ENCODE measurements around the gene ATP6V0A1.
"Not testable (repeated sequence)": the region's sequence is repeated elsewhere in the genome, so short reads cannot be mapped to it uniquely, and the experiment has no call there.

The ATP6V0A1 gene

DNA sequence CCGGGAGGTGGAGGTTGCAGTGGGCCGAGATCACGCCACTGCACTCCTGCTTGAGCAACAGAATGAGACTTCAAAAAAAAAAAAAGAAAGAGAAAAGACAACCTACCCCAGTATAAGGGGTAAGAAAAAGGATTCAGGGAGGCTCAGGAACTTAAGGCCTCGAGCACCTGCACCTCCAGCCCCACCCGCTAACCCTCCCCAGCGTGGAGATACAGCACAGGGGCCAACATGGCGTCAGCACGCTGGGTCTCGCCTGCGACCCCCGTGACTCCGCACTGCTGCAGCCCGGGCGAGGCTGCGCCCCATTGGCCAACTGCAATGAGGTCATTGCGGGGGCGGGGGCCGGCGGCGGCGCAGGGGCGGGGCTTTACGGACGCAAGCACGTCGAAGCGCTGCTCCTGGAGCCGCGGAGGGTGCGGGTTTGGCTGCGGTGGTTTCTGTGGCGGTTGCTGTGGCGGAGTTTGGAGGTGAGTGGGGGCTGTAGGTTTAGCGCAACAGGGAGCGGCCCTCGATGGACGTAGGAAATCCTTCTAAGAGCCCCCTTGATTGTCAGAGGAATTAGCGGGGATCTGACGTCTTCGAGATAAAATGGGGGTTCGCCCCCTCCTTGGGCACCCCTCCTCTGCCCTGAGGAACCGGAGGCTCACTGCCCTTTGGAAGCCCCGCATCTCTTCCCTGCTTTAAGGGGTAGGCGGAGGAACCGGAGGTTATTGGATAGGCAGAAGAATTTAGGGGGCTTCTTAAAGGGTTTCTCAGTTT, at the start of gene ATP6V0A1:
ATP6V0A1 (plus strand) TSS at position 382 of the 759 bp plus-strand sequence. CDS start 2,017 bp downstream, outside the sequence.
- peak; percentile 91 for DNase-seq

DNA sequence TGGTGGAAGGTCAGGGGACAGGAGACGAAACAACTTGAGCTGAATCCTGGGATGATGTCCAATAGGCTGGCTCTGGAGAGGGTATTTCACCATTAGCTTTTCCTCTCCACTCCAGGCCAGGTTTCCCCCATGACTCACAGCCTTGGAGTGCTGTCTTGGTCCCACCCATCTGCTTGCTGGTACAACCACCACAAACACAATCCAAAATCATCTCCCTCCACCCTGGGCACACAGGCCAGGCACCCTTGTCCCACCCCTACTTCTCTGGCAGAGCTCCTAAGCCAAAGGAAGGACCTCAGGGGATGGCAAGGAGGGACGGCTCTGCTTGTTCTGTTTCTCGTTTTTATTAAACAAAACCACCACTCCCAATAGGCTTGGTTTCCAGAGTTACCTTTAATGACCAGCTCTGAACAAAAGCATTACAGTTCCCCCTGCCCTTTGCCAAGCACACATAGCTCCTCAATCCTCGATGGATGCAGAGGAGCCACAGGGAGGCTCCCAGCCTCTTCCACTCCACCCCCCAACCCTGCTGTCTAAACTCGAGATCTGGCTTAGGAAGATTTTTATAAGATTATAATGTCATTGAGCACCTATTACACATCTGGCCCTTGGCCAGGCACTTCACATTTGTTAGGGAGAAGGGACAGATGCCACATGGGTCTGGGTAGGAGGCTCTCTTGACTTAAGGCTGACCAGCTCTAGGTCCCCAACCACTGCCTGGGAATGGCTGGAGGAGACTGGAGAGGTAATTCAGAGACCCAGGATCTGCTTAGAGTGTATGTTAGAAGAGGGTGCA, 49.0 kb upstream of the ATP6V0A1 start:
- no peak for DNase-seq

DNA sequence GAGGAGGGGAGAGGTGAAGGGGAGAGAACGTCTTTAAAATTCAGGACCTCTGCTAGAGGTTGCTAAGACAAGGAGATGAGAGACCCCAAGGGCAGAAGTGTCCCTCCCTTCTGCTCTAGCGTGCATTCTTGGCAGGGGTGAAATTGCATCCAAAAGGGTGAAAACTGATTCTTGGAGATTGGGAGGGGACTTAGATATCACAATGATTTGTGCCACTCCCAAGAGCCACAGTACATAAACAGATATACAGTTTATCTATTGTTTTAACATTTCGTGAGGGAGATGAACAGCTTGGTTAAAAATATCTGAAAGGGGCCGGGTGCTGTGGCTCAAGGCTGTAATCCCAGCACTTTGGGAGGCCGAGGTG, 48.4 kb upstream of the ATP6V0A1 start:
- DNase-seq = no peak

DNA sequence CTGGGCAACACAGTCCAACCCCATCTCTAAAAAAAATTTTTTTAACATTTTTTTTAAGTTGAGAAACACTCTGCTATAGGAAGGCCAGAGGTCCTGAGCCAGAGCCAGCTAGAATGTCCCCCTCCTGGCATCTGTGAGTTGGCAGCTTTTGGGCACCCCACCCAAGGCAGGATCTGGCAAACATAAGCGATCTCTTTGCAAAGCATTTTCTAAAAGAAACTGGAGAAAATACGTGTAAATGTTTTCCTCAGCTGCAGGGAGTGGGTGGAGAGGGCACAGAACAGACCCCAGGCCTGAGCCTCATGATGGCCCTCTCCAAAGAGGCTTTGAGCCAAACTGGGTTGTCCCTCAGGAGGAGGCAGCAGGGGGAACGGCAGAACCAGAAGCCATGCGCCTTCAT, 47.3 kb upstream of the ATP6V0A1 start:
- DNase-seq = no peak

DNA sequence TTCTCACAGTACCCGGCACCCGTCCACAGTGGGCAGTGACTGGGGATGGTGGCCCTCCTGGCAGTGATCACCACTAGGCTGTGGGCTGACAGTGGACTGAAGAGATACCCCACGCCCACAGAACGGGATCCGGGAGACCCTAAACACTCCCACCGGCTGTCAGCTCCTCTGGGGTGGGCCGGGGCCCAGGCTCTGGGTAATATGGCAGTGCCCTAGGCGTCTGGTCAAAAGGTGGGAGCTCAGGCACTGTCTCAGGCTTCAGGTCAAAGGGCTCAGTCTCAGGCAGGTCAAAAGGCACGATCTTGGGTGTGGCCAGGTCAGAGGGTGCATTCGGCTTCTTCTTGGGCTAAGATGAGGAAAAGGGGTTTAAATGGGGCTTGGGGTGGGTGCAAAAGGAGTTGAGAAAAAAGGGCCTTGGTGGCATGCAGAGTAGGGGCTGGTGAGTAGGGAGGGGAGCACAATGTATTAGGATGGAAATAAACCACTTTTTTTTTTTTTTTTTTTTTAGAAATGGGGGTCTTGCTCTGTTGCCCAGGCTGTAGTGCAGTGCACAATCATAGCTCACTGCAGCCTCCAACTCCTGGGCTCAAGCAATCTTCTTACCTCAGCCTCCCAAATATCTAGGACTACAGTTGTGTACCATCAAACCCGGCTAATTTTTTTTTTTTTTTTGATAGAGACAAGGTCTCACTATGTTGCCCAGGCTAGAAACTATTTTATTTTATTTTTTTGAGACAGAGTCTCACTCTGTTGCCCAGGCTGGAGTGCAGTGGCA, 46.6 kb upstream of the ATP6V0A1 start:
- DNase-seq = no peak

DNA sequence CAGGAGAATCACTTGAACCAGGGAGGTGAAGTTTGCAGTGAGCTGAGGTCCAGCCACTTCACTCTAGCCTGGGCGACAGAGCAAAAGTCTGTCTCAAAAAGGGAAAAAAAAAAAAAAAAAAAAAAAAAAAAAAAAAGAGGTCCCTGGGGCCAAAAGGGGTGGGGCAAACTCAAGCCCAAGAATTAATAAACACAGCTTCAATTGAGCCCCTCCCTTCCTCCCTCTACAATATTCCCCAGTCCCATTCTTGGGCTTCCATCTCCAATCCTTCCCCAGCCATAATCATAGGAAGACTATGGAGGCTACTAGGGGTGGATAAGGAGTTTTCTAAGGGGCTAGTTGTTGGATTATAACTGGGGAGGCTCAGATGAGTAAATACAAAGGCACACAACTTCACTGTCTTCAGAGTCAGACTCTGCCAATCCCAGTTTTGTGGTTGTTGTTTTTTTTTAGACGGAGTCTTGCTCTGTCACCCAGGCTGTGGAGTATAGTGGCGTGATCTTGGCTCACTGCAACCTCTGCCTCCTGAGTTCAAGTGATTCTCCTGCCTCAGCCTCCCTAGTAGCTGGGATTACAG, 45.1 kb upstream of the ATP6V0A1 start:
- DNase-seq = no peak

DNA sequence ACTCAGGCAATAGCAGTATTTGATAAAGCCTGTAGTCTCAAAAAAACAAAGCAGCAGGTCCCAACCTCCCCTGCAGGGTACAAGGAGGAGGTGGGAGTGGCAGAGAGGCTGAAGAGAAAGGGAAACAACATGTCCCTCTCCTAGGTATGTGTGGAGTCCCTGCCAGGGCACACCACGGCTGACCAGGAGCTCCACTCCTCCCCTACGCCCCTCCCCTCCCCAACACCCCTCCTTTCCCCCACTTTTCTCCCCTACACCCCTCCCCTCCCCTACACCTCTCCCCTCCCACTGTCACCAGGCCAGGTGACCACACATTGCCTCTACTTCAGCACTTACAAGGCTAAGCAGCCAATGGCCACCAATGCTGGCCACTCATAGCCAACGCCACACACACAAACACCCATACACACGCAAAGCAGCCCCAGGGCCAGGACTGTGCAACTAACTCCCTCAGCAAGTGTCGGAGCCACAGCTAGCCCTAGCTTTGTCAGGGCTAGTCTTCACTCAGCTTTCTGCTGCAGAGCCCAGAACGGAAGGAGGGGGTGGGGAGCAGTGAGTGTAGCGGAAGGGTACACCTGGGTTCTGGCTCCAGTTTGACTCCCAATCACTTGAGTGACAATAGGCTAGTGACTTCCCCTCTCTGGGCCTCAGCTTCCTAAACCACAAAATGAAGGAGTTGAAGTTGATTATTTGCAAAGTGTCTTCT, 43.8 kb upstream of the ATP6V0A1 start:
- no peak for DNase-seq

DNA sequence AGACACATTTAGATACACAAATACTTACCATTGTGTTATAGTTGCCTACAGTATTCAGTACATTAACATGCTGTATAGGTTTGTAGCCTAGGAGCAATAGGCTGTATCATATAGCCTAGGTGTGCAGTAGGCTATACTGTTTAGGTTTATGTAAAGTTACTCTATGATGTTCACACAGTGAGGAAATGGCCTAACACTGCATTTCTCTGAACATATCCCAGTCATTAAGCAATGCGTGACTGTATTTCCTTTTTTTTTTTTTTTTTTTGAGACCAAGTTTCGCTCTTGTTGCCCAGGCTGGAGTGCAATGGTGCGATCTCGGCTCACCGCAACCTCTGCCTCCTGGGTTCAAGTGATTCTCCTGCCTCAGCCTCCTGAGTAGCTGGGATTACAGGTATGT, 40.7 kb upstream of the ATP6V0A1 start:
- DNase-seq = not testable (repeated sequence)

DNA sequence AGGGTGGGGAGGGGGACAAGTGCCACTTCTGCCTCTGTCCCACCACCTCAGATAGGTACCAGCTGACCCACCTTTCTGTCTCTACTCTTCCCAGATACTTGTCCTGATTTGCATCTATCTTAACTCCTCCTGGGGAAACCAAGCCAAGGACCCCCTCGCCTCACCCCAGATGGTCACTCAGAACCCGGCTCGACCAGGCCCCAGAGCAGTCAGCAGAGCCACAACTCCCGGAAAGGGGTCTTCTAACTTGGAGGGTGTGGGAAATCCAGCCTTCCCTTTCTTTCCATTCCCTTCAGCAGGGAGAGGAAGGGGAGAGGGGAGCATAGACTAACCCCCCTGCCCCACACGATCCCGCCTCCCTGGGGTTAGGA, 37.6 kb upstream of the ATP6V0A1 start:
- DNase-seq = no peak

DNA sequence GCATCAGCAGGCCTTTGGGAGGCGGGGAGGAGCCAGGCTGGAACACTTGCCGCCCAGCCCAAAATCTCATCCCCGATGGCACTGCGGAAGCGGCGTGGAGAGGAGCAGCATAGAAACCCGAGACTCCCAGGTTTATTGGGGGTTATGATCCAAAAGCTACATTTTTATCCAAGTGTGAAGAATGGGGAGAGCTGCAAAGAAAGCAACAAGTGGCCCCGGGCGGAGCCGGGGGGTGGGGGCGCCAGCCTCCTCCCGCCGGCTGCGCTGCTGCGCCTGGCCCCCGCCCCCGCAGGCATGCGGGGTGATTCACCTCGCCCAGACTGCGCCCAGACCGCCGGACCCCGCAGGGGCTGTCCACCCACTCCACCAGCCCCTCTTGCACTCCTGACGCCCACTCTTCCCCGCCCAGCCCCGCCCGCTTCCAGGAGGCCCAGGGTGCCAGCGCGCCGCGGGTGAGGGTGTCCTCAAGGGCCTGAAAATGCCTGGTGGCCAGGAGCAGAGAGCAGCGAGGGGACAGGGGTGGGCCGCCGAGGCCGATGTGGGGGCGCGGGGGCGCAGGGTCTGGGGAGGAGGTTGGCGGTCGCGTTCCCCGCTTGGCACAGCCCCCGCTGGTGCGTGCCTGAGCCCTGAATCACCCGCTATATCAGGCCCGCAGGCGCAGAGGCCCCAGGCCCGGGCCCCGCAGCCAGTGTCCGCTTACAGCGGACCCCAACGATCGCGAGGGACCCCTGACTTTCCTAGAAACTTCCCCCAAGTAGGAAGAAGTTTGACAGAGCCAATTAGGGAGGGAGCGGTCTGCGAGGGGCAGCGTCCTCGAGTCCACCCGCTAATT, 37.0 kb upstream of the ATP6V0A1 start:
- no peak for DNase-seq

DNA sequence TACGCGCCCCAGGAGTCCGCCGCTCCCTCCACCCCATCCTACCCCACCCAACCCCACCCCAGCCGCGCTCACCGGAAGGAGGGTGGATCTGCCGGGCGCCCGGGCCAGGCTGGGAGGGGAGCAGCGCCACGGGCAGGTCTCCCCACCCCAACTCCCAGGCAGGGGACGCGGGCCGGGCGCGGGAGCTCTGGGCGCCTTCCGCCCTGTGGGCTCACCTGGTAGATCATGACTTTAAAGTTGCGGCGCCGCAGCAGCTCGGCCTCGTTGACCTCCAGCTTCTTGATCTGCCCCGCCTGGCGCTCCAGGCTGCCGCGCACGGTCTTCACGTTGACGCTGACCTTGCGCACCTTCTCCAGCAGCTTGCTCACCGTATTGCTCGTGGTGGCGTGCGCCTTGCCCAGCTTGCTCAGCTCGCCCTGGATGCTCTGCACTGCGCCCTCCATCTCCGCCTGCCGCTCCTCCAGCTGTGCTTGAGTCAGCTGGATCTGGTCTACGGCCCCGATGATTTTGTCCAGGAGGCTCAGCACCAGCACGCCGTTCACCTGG, 36.2 kb upstream of the ATP6V0A1 start:
- no peak for DNase-seq

DNA sequence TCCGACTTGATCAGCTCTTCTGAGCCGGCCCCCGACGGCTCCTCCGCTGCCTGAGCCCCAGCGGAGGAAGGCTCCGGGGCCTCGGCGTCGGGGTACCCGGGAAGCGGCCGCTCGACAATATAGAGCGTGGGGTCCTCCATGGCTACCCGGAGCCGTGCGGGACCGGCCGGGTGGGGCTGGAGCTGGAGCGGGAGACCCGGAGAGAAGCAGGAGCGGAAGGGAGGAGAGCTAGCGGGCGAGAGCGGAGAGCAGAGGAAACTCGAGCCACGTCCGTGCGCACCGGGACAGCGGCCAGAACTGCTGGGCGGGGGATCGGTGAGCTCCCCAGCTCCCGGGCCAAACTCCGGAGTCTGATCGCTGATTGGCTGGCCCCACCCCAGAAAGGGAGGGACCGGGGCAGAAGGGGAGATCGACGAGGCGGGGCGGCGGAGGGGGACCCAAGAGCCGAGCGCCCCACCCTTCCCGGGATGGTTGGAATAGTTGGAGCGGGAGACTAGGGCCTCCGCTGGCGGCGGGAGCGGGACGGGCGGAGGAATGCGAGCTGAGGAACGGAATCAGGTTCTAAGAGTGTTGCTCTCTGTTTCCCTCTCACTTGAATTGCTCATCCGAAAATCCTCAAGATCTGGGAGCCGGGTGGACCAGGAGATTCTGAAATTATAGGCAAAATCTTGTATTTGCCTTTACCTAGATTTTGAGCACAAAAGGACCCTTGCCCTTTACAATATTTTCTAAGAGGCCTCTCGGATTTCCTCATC, 35.5 kb upstream of the ATP6V0A1 start, which contains the start of gene CAVIN1:
CAVIN1 (minus strand) TSS at position 299 of the 755 bp plus-strand sequence; CDS start at position 140, 159 bp downstream.
- peak; percentile 44 for DNase-seq

DNA sequence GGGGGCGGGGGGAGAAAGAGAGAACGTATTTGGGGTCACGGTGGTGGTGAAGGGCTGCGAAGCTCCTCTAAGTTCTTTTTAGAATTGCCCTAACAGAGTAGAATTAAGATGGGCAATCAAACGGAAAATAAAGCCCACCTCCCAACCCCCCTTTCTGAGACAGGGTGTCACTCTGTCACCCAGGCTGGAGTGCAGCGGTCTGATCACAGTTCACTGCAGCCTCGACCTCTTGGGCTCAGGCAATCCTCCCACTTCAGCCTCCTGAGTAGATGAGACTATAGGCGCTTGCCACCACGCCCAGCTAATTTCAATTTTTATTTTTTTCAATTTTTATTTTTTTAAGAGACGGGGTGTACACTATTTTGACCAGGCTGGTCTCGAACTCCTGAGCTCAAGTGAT, 34.9 kb upstream of the ATP6V0A1 start:
- no peak for DNase-seq

DNA sequence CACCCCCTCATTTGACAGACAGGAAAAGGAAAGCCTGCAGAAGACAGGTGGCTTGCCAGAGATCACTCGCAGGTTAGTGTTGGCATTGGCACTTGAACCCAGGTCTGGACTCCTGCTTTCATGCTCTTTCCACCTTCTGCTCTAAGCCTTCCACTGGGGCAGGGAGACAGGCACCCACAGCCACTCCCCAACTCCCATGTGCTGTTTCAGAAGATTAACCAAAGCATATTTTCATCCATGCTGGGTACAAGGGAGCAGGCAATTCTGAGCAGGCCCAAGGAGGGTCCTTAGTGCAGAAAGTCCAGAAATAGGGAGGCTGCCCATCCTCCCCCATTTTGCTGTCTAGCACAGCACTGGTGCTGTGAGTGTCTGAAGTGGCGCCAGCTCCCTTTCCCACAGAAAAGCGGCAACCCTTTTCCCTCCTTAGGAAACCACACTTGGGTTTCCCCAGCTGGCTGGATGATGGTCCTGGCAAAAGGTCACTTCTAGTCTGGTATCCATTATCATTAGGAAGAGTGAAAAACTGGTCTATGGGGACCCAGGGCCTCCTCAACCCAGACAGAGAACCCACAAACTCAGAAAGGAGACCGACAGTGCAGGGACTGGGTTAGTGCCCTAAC, 33.6 kb upstream of the ATP6V0A1 start:
- DNase-seq = no peak

DNA sequence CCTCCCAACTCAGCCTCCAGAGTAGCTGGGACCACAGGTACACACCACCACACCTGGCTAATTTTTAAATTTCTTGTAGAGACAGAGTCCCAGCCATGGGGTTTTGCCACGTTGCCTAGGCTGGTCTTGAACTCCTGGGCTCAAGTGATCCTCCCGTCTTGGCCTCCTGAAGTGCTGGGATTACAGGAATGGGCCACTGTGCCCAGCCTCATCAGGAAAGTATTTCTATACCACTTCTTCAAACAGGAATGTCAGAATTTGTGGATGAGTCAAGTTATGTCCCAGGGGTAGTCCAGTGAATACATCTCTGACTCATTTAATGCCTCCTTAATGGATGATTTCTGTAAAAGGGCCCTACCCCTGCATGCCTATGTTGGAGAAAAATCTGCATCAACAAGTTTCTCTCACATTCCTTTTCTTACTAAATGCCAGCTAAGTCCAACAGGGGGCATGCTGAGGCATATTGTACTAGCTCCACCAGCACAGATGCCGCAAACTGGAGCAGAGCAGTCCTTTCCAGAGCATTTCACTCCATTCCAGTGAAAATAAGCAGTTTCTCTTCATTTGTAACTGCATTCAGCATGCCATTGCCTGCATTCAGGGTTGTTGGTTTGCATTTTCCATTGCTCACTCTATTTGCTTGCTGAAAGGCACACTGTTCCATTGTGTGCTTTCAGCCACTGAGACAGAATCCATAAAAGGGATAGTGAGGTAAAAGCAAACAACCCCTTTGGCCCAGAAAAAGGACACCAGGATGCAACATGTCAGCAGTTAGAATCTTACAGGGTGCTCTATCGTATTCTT, 30.3 kb upstream of the ATP6V0A1 start:
- DNase-seq = no peak

DNA sequence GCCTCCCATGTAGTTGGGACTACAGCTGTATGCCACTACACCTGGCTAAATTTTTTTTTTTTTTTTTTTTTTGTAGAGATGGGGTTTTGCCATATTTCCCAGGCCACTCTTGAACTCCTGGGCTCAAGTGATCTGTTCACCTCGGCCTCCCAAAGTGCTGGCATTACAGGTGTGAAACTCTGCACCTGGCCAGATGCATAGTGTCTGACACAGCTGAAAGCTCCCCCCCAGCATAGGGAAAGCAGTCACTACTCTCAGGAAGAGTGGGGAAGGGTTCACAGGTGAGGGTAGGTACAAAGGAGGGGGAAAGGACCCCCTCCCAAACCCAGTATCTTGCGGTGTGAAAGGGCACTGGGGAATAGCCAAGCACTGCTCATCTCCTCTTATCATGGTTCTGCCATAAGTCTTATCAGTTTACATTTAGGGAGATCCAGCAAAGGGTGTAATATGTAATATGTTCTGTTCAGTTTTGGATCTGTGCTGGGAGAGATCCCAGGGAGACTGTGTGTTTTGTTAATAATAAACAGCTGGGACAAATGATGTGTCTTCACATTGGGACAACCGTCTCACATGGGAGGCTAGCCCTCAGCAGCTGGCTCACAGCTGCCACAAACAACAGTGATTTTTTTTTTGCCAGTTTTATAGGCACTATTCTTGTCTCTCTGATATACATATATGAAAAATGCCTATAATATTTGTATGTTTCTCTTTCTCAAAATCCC, 28.8 kb upstream of the ATP6V0A1 start:
- no peak for DNase-seq

DNA sequence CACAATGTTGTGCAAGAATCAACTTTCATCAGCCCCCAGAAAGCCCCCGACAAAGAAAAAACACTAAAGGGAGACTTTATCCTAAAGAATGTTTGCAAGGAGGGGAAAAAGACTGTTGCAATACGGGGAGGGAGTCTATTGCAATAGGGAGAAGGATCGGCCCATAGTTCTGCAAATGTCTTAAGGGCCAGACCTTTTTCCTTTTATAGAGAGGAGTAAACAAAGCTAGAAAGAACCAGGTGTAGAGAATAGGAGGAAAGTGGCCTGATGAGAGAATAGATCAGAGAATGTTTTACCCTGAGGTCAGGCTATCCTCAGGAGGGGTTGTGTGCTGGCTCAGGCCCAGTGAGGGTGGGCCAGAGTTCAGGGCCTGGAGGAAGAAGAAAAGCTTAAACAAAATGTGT, 26.9 kb upstream of the ATP6V0A1 start:
- DNase-seq = no peak

DNA sequence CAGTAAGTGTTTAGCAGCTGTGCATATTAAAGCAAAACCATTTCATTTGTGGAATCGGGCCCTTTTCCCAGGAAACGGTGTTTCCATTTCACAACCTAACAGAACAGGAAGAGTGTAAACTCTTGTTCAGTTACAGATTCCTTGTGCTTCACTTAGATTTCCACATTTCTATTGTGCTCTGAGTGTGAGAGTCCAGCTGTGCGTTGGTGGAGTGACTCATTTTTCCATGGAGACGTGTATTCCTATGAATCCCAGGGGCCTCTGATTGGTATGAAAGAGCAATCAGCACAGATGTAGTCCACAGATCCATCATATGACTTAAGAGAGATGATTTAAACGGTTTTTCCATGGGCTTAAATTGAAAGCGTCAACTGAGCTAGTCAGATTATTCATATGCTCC, 22.3 kb upstream of the ATP6V0A1 start:
- DNase-seq = no peak

Data from DMS79 (cell line).